GM12875 (cell line): Measurements from ENCODE around the gene FAM168A.

Source experiments
- H3K4me3 ChIP-seq: one replicate; pipeline ENCODE4 v1.5.1; 2011; ENCODE audit warnings: low read depth, low read length, control low read depth
- CTCF ChIP-seq: IDR thresholded peaks from 2 replicates; pipeline ENCODE4 v1.5.1; 2011; ENCODE audit warnings: low read depth, mild to moderate bottlenecking, control low read depth, inconsistent platforms, low read length, moderate library complexity, borderline replicate concordance; ENCODE audit not compliant: insufficient read depth

The FAM168A gene

GRCh38 chr11:73554671-73555320 lies 43.1 kb downstream of the FAM168A start:
- no peak overlapping the region for H3K4me3 ChIP-seq
- no peak for TF ChIP-seq CTCF

GRCh38 chr11:73553266-73553665 lies 44.6 kb downstream of the FAM168A start:
- TF ChIP-seq CTCF = no peak

GRCh38 chr11:73551677-73552076 lies 46.2 kb downstream of the FAM168A start:
- no peak for TF ChIP-seq CTCF
- H3K4me3 ChIP-seq = no peak overlapping the region

More at GRCh38 chr11:73553266-73553665, 44.6 kb downstream of the FAM168A start:
- no peak overlapping the region for H3K4me3 ChIP-seq

- no peak for TF ChIP-seq CTCF
- no peak overlapping the region for H3K4me3 ChIP-seq
Observed at GRCh38 chr11:73549376-73549775, 48.5 kb downstream of the FAM168A start.

- no peak for TF ChIP-seq CTCF
- no peak overlapping the region for H3K4me3 ChIP-seq
Observed at GRCh38 chr11:73547706-73548595, 50.0 kb downstream of the FAM168A start.

- H3K4me3 ChIP-seq = no peak overlapping the region
- TF ChIP-seq CTCF = no peak
Observed at GRCh38 chr11:73542175-73542574, 55.7 kb downstream of the FAM168A start.
